Mesenchymal stem cell (in vitro differentiated cells and primary cell): Measurements from ENCODE around the gene ALDH2.

Source experiments
- DNase-seq: peaks from one replicate; pipeline ENCODE4 v3.0.0-alpha.2; 2013
- H2AFZ ChIP-seq: one replicate; pipeline ENCODE4 v1.6.1; 2013; ENCODE audit warnings: low read depth, mild to moderate bottlenecking, control low read depth, inconsistent platforms, low read length, moderate library complexity
- H2AK5ac ChIP-seq: 2 replicates; pipeline ENCODE4 v1.6.1; 2013; ENCODE audit warnings: low read length, moderate library complexity, mild to moderate bottlenecking, inconsistent platforms; ENCODE audit not compliant: severe bottlenecking
- H2BK120ac ChIP-seq: one replicate; pipeline ENCODE4 v1.6.1; 2013; ENCODE audit warnings: low read depth, mild to moderate bottlenecking, inconsistent platforms, low read length, moderate library complexity
- H2BK12ac ChIP-seq, 2 experiments: one replicate each; pipeline ENCODE4 v1.6.1; 2013; ENCODE audit warnings: inconsistent platforms in 2 of 2, low read length in 2 of 2, mild to moderate bottlenecking in 2 of 2, moderate library complexity in 2 of 2, control low read depth in 1 of 2
- H2BK15ac ChIP-seq: one replicate; pipeline ENCODE4 v1.6.1; 2013; ENCODE audit warnings: mild to moderate bottlenecking, low read depth, inconsistent platforms; ENCODE audit not compliant: poor library complexity, severe bottlenecking
- H2BK5ac ChIP-seq: 2 replicates; pipeline ENCODE4 v1.6.1; 2013; ENCODE audit warnings: low read depth, mild to moderate bottlenecking, low read length, control low read depth, inconsistent platforms; ENCODE audit not compliant: poor library complexity, severe bottlenecking
- H3K14ac ChIP-seq, 2 experiments: one replicate each; pipeline ENCODE4 v1.6.1; 2013; ENCODE audit warnings: inconsistent platforms in 2 of 2, low read length in 2 of 2, control low read depth in 1 of 2, mild to moderate bottlenecking in 1 of 2, moderate library complexity in 1 of 2
- H3K18ac ChIP-seq, 2 experiments: one replicate each; pipeline ENCODE4 v1.6.1; 2013; ENCODE audit warnings: inconsistent platforms in 2 of 2, low read length in 2 of 2, control low read depth in 1 of 2, low read depth in 1 of 2, mild to moderate bottlenecking in 1 of 2
- H3K23ac ChIP-seq, 2 experiments: one replicate each; pipeline ENCODE4 v1.6.1; 2013; ENCODE audit warnings: inconsistent platforms in 2 of 2, low read length in 2 of 2, mild to moderate bottlenecking in 2 of 2, moderate library complexity in 2 of 2, control low read depth in 1 of 2
- H3K27ac ChIP-seq: 2 replicates; pipeline ENCODE4 v1.5.1; 2013; ENCODE audit warnings: mild to moderate bottlenecking, moderate library complexity, low read length, control low read depth, inconsistent platforms; ENCODE audit not compliant: poor library complexity, severe bottlenecking
- H3K27me3 ChIP-seq, 2 experiments: 2 replicates each; pipeline versions ENCODE4 v1.6.1 to v1.7.0; 2013; ENCODE audit warnings: low read length in 2 of 2, mild to moderate bottlenecking in 2 of 2, moderate library complexity in 2 of 2, control low read depth in 1 of 2, inconsistent platforms in 1 of 2; ENCODE audit not compliant: control insufficient read depth in 1 of 2, insufficient read depth in 1 of 2
- H3K36me3 ChIP-seq, 2 experiments: 2 replicates each; pipeline versions ENCODE4 v1.6.1 to v1.7.0; 2013; ENCODE audit warnings: low read length in 2 of 2, control low read depth in 1 of 2, inconsistent platforms in 1 of 2, low read depth in 1 of 2, mild to moderate bottlenecking in 1 of 2; ENCODE audit not compliant: insufficient read depth in 2 of 2, control insufficient read depth in 1 of 2
- H3K4ac ChIP-seq, 2 experiments: one replicate each; pipeline ENCODE4 v1.6.1; 2013; ENCODE audit warnings: inconsistent platforms in 2 of 2, low read length in 2 of 2, mild to moderate bottlenecking in 2 of 2, moderate library complexity in 2 of 2, control low read depth in 1 of 2, low read depth in 1 of 2
- H3K4me1 ChIP-seq: 2 replicates; pipeline ENCODE4 v1.6.1; 2013; ENCODE audit warnings: low read depth, low read length, control low read depth; ENCODE audit not compliant: control insufficient read depth, insufficient read depth
- H3K4me2 ChIP-seq: 2 replicates; pipeline ENCODE4 v1.6.1; 2013; ENCODE audit warnings: low read length, mild to moderate bottlenecking, inconsistent platforms; ENCODE audit not compliant: poor library complexity, severe bottlenecking
- H3K4me3 ChIP-seq, 2 experiments: 2 replicates each; pipeline versions ENCODE4 v1.5.1 to v1.7.0; 2013; ENCODE audit warnings: low read length in 2 of 2, mild to moderate bottlenecking in 2 of 2, control low read depth in 1 of 2, low read depth in 1 of 2; ENCODE audit not compliant: insufficient read depth in 1 of 2
- H3K79me1 ChIP-seq: replicated peaks from 2 replicates; pipeline ENCODE4 v1.6.1; 2013; ENCODE audit warnings: mild to moderate bottlenecking, control low read depth, low read length, inconsistent platforms; ENCODE audit not compliant: poor library complexity, severe bottlenecking
- H3K9ac ChIP-seq: 2 replicates; pipeline ENCODE4 v1.7.0; 2013; ENCODE audit warnings: mild to moderate bottlenecking, low read length, moderate library complexity
- H3K9me3 ChIP-seq: 2 replicates; pipeline ENCODE4 v1.7.0; 2013; ENCODE audit warnings: mild to moderate bottlenecking, low read length; ENCODE audit not compliant: control insufficient read depth
- H4K8ac ChIP-seq: one replicate; pipeline ENCODE4 v1.6.1; 2013; ENCODE audit warnings: inconsistent platforms, mild to moderate bottlenecking, low read length, moderate library complexity
- H4K91ac ChIP-seq: one replicate; pipeline ENCODE4 v1.6.1; 2013; ENCODE audit warnings: mild to moderate bottlenecking, low read length, inconsistent platforms
- WGBS: methylation state at CpG from one replicate; pipeline ENCODE4 v1.1.7; 2013; ENCODE audit warnings: mixed read lengths; 5-methylcytosine and 5-hydroxymethylcytosine counted together

The ALDH2 gene

DNA sequence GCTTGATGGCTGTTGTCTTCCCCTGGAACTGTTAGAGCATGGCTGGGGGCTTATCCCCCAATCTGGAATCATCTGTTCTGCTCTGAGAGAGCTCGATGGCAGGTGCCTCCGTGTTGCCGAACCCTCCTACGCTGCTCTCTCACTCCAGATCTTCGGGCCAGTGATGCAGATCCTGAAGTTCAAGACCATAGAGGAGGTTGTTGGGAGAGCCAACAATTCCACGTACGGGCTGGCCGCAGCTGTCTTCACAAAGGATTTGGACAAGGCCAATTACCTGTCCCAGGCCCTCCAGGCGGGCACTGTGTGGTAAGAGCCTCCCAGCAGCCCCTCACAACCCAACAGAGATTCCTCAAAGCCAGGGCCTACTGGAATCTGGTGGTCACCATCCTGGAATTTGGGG lies 33.0 kb downstream of the ALDH2 start:
- no peak overlapping the region for H2BK120ac ChIP-seq
- no peak overlapping the region for H3K9ac ChIP-seq
- H3K79me1 ChIP-seq: no peaks in the 10 kb centered on the region
- over 99% methylated on average over 9 of the region's 9 CpGs for WGBS
- no peak overlapping the region for H4K91ac ChIP-seq
- no peak overlapping the region for H3K4ac ChIP-seq
- no peak overlapping the region for H4K8ac ChIP-seq
- no peak overlapping the region for H2BK5ac ChIP-seq
- H2BK15ac ChIP-seq: no peak overlapping the region
- H3K18ac ChIP-seq: no peak overlapping the region
- H3K9me3 ChIP-seq: no peaks in the 10 kb centered on the region
- H3K14ac ChIP-seq: no peak overlapping the region
- H3K4me1 ChIP-seq: peaks cover 3% of the 10 kb centered on the region
- DNase-seq: no peak
- no peak overlapping the region for H2AFZ ChIP-seq
- H3K23ac ChIP-seq: no peak overlapping the region
- H3K27ac ChIP-seq: no peak overlapping the region
- H2BK12ac ChIP-seq: no peak overlapping the region
- peaks cover 14 to 15% of the 10 kb centered on the region in 2 experiments for H3K36me3 ChIP-seq
- no peak overlapping the region for H2AK5ac ChIP-seq
- H3K4me2 ChIP-seq: no peak overlapping the region
- no peaks in the 10 kb centered on the region for H3K27me3 ChIP-seq
- H3K4me3 ChIP-seq: no peak overlapping the region

DNA sequence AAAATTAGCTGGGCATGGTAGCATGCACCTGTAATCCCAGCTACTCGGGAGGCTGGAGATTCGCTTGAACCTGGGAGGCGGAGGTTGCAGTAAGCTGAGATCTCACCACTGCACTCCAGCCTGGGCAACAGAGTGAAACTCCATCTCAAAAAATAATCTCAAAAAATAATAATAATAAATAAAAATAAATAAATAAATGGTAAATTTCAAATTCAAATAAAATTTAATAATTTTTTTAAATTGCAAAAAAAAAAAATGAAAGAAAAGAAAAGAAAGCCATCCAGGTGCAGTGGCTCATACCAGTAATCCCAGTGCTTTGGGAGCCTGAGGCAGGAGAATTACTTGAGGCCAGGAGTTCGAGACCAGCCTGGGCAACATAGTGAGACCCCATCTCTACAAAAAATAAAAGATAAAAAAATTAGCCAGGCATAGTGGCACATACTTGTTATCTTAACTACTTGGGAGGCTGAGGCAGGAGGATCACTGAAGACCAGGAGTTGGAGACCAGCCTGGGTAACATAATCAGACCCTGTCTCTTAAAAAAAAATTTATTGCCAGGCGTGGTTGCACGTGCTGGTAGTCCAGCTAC lies 36.4 kb downstream of the ALDH2 start:
- Histone ChIP-seq H3K36me3 (peaks cover 10 to 17% of the 10 kb centered on the region in 2 experiments), H3K18ac (no peak overlapping the region), H3K27me3 (no peaks in the 10 kb centered on the region), H3K4me3 (no peak overlapping the region), H3K4me2 (no peak overlapping the region), H2BK12ac (no peak overlapping the region), H2BK15ac (no peak overlapping the region), H3K9ac (no peak overlapping the region), H4K8ac (no peak overlapping the region), H2BK5ac (no peak overlapping the region), H2AK5ac (no peak overlapping the region), H3K79me1 (no peaks in the 10 kb centered on the region), H3K27ac (no peak overlapping the region), H3K23ac (no peak overlapping the region), H3K9me3 (no peaks in the 10 kb centered on the region), H2AFZ (no peak overlapping the region), H3K14ac (no peak overlapping the region), H4K91ac (no peak overlapping the region), H2BK120ac (no peak overlapping the region), H3K4me1 (peaks cover 2% of the 10 kb centered on the region), H3K4ac (no peak overlapping the region)
- WGBS: 100% methylated on average over 5 of the region's 6 CpGs
- DNase-seq: no peak

DNA sequence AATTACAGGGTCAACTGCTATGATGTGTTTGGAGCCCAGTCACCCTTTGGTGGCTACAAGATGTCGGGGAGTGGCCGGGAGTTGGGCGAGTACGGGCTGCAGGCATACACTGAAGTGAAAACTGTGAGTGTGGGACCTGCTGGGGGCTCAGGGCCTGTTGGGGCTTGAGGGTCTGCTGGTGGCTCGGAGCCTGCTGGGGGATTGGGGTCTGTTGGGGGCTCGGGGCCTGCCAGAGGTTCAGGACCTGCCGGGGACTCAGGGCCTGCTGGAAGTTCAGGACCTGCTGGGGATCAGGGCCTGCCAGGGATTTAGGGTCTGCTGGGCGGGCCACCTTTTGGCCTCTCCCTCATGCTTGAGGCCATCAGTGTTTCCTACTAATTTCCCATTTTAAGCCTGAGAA lies 37.1 kb downstream of the ALDH2 start:
- no peak overlapping the region for H2BK5ac ChIP-seq
- H2BK15ac ChIP-seq: no peak overlapping the region
- 98% methylated on average over 8 of the region's 8 CpGs for WGBS
- H3K9ac ChIP-seq: no peak overlapping the region
- no peak overlapping the region for H3K4me3 ChIP-seq
- H3K4ac ChIP-seq: no peak overlapping the region
- no peaks in the 10 kb centered on the region for H3K9me3 ChIP-seq
- H4K8ac ChIP-seq: no peak overlapping the region
- no peak overlapping the region for H2BK120ac ChIP-seq
- no peak overlapping the region for H3K4me2 ChIP-seq
- peaks cover 7 to 13% of the 10 kb centered on the region in 2 experiments for H3K36me3 ChIP-seq
- no peak overlapping the region for H4K91ac ChIP-seq
- H3K27ac ChIP-seq: no peak overlapping the region
- H3K14ac ChIP-seq: no peak overlapping the region
- H3K18ac ChIP-seq: no peak overlapping the region
- no peak overlapping the region for H3K23ac ChIP-seq
- H3K4me1 ChIP-seq: no peaks in the 10 kb centered on the region
- H3K79me1 ChIP-seq: no peaks in the 10 kb centered on the region
- H2AFZ ChIP-seq: no peak overlapping the region
- DNase-seq: no peak
- H2AK5ac ChIP-seq: no peak overlapping the region
- no peak overlapping the region for H2BK12ac ChIP-seq
- no peaks in the 10 kb centered on the region for H3K27me3 ChIP-seq

DNA sequence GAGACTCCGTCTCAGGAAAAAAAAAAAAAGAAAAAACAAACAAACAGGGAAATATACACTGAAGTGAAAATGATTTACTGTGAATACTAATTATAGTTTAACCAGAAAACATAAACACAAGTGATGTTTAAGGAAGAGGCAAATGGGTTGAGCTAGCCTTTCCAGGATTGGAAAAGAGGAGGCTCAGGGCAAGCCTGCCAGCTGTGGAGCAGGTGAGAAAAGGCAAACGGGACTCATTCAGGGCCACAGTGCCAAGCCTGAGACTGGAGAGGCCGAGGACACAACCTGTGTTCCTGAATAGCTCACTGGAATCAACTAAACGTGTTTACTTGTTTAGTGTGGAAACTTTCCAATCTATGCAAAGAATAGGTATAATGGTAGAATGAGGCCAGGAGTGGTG lies 39.6 kb downstream of the ALDH2 start:
- WGBS: 98% methylated on average over 3 of the region's 4 CpGs
- DNase-seq: no peak
- Histone ChIP-seq H3K27me3 (no peaks in the 10 kb centered on the region), H3K4me1 (no peaks in the 10 kb centered on the region), H2AK5ac (no peak overlapping the region), H4K8ac (no peak overlapping the region), H2BK15ac (no peak overlapping the region), H2AFZ (no peak overlapping the region), H4K91ac (no peak overlapping the region), H3K18ac (no peak overlapping the region), H3K27ac (no peak overlapping the region), H3K4ac (no peak overlapping the region), H3K14ac (no peak overlapping the region), H2BK120ac (no peak overlapping the region), H3K4me3 (no peak overlapping the region), H3K9ac (no peak overlapping the region), H3K23ac (no peak overlapping the region), H3K9me3 (no peaks in the 10 kb centered on the region), H3K79me1 (no peaks in the 10 kb centered on the region), H3K36me3 (peaks cover 0 to 6% of the 10 kb centered on the region in 2 experiments), H2BK12ac (no peak overlapping the region), H3K4me2 (no peak overlapping the region), H2BK5ac (no peak overlapping the region)
